Kidney (tissue), 22 donors: Measurements from ENCODE around the gene KIAA2012. TPM values are rescaled to one million over a fixed set of nuclear protein-coding genes. Genes with fewer than 3 reads are reported as not detected.

ENCODE experiments used
- DNase-seq, 5 donors: peaks; one replicate each; pipeline ENCODE4 v3.0.0-alpha.2; 2013 to 2020
- FAIRE-seq: peaks from 2 replicates; lab custom pipeline; 2012; peaks lifted over from hg19 to GRCh38; lab: Jason Lieb, UNC
- H3K27ac ChIP-seq, 2 donors: one replicate each; pipeline ENCODE4 v1.7.0; 2013; ENCODE audit warnings: low read depth in 2 of 2, low read length in 2 of 2, inconsistent platforms in 1 of 2
- H3K27me3 ChIP-seq: one replicate; pipeline ENCODE4 v1.7.1; 2013; ENCODE audit warnings: low read length, inconsistent platforms; ENCODE audit not compliant: control insufficient read depth, insufficient read depth
- H3K36me3 ChIP-seq, 3 donors: one replicate each; pipeline versions ENCODE4 v1.7.0 to v1.7.1; 2013; ENCODE audit warnings: low read length in 3 of 3, control low read depth in 1 of 3, inconsistent platforms in 1 of 3; ENCODE audit not compliant: insufficient read depth in 3 of 3, control insufficient read depth in 2 of 3
- H3K4me1 ChIP-seq, 3 donors: one replicate each; pipeline versions ENCODE4 v1.7.0 to v1.7.1; 2013; ENCODE audit warnings: low read length in 3 of 3, inconsistent platforms in 1 of 3, low read depth in 1 of 3; ENCODE audit not compliant: control insufficient read depth in 2 of 3, insufficient read depth in 2 of 3
- H3K4me3 ChIP-seq, 3 donors: one replicate each; pipeline versions ENCODE4 v1.7.0 to v1.8.1; 2013; ENCODE audit warnings: low read length in 3 of 3, control low read depth in 1 of 3, inconsistent platforms in 1 of 3
- H3K9ac ChIP-seq, 3 donors: one replicate each; pipeline versions ENCODE4 v1.7.0 to v1.7.1; 2013; ENCODE audit warnings: low read length in 3 of 3, control low read depth in 1 of 3, inconsistent platforms in 1 of 3
- H3K9me3 ChIP-seq, 3 donors: one replicate each; pipeline versions ENCODE4 v1.7.0 to v1.7.1; 2013; ENCODE audit warnings: low read length in 3 of 3, control low read depth in 1 of 3, inconsistent platforms in 1 of 3; ENCODE audit not compliant: control insufficient read depth in 2 of 3, insufficient read depth in 1 of 3
- CTCF ChIP-seq: IDR thresholded peaks from 3 replicates; pipeline ENCODE4 v1.5.1; 2012; ENCODE audit warnings: mild to moderate bottlenecking, moderate library complexity, borderline replicate concordance; ENCODE audit not compliant: insufficient read depth; ENCODE audit errors: extremely low read depth
- intact Hi-C: fragments of 100-400 bp; cut with DNase I; formaldehyde crosslinking; loops from one replicate; pipeline ENCODE4 v1.11.1; 2022
- long read RNA-seq, 10 donors: library from polyadenylated mRNA in 1 of 10; unstranded in 1 of 10; transcript quantifications; one replicate each; pipeline ENCODE4 v2.0.0 and lab custom pipeline, GENCODE V29; 2021 to 2026
- polyA plus RNA-seq: library from polyadenylated mRNA; stranded (reverse); fragments of 350-450 nt; fragmentation: Illumina TruSeq; extraction: RNeasy Lipid Tissue Mini Kit (QIAGEN cat#74804); gene quantifications from one replicate; pipeline ENCODE4 v1.2.3, GENCODE V29; 2014; ENCODE audit warnings: low read depth, low replicate concordance; ENCODE audit not compliant: insufficient read depth
- total RNA-seq: library from RNA; stranded (reverse); fragmentation: NEBNext Ultra II Directional; extraction: Animal tissue kit (Norgen Biotek cat#: 25700); gene quantifications from one replicate; pipeline ENCODE4 v1.2.1, GENCODE V29; 2021
- donor health status: control.
- donor health status: control.
- donor health status: control.
- donor health status: control.
- donor health status: control.
- donor health status: DM: yes; HTN: yes; CAD: no.
- donor health status: Normal renal cell carcinoma (clear cell type).

Gene KIAA2012
- not detected for total RNA-seq
- not detected for polyA plus RNA-seq
- long read RNA-seq, donor 1: 0 reads
- long read RNA-seq, donor 2: 0 reads
- long read RNA-seq, donor 3: 0 reads
- long read RNA-seq, donor 4: 0 reads
- long read RNA-seq, donor 5: 0 reads
- long read RNA-seq, donor 6: 0 reads
- long read RNA-seq, donor 7: 0 reads
- long read RNA-seq, donor 8: 0 reads
- long read RNA-seq, donor 9: 0 reads
- long read RNA-seq, donor 10: 0 reads

GRCh38 chr2:202072737-202073401 lies at the start of gene KIAA2012:
KIAA2012 (plus strand) TSS chr2:202073255; CDS start chr2:202073628, 373 bp downstream.
- H3K4me3 ChIP-seq: no peak within 1 kb of the TSS
- no peak within 1 kb of the TSS for H3K27ac ChIP-seq
- H3K9me3 ChIP-seq: no peaks in the 10 kb centered on the region
- no peak for TF ChIP-seq CTCF
- no peaks in the 10 kb centered on the region for H3K4me1 ChIP-seq
- H3K27me3 ChIP-seq: no peaks in the 10 kb centered on the region
- no peak within 1 kb of the TSS for H3K9ac ChIP-seq
- DNase-seq (peak in 4 of 5 donors; percentile 80 to 87 (median 85)), FAIRE-seq (no peak)
- intact Hi-C loops: no loop called here
- no peaks in the 10 kb centered on the region for H3K36me3 ChIP-seq

DNA sequence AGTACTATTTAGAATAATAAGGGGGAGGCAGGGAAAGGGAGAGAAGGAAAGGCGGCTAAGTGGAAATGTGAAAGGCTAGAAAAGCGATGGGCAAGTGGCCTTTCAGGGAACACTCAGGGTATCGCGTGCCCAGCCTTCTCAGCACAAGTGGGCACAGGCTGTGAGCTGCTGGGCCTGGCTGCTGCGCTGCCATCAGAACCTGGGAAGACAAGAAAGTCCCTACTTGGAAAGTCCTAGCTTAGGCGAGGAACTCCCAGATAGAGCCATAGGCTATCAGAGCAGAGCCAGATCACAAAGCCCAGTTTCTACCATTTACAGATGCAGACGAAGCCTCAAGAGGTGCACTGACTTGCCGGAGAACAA lies 49.2 kb upstream of the KIAA2012 start:
- FAIRE-seq: no peak
- no peak for DNase-seq
- intact Hi-C loops: no loop called here
- Histone ChIP-seq H3K9ac (no peak overlapping the region), H3K36me3 (no peaks in the 10 kb centered on the region), H3K27ac (no peak overlapping the region), H3K9me3 (no peaks in the 10 kb centered on the region), H3K4me1 (peaks cover 0 to 3% (median 0%) of the 10 kb centered on the region in 3 donors), H3K27me3 (no peaks in the 10 kb centered on the region), H3K4me3 (no peak overlapping the region)
- no peak for TF ChIP-seq CTCF

GRCh38 chr2:202024871-202025270 lies 48.2 kb upstream of the KIAA2012 start:
- no peak for TF ChIP-seq CTCF
- H3K27me3 ChIP-seq: no peaks in the 10 kb centered on the region
- no peaks in the 10 kb centered on the region for H3K36me3 ChIP-seq
- DNase-seq (no peak), FAIRE-seq (no peak)
- no peak overlapping the region for H3K4me3 ChIP-seq
- peaks cover 0 to 3% (median 0%) of the 10 kb centered on the region in 3 donors for H3K4me1 ChIP-seq
- no peaks in the 10 kb centered on the region for H3K9me3 ChIP-seq
- H3K27ac ChIP-seq: no peak overlapping the region
- no peak overlapping the region for H3K9ac ChIP-seq
- intact Hi-C loops: no loop called here
